K562 treated with DMSO at 1 percent for 48 hours (cell line): ENCODE results near the gene TBC1D3D. TPM values are rescaled to one million over a fixed set of nuclear protein-coding genes. Genes with fewer than 3 reads are reported as not detected.

Experiments used
- total RNA-seq: library from RNA; unstranded; fragments of 300-600 nt; gene quantifications from 2 replicates; pipeline ENCODE4 v1.2.3, GENCODE V29; 2022; ENCODE audit warnings: low replicate concordance; ENCODE audit errors: extremely low read depth

TBC1D3D gene
- total RNA-seq, result not detected in 2 replicates

GRCh38 chr17:38003676-38004075 lies at the start of gene TBC1D3D:
Gene TBC1D3D (plus strand): TSS chr17:38003976. CDS start chr17:38005561, 1,585 bp downstream.

GRCh38 chr17:37988960-37989359 lies 14.8 kb upstream of the TBC1D3D start, which contains the start of gene TBC1D3L:
Gene TBC1D3L (minus strand): TSS chr17:37989060. CDS start chr17:37987520, 1,540 bp downstream.

Other genes with a start within 250 kb of the TBC1D3D start
- gene TBC1D3K, start 79.6 kb upstream of the TBC1D3D start, total RNA-seq, result not detected in 2 replicates
- gene TBC1D3L, start 14.9 kb upstream of the TBC1D3D start, total RNA-seq, result not detected in 2 replicates
- gene TBC1D3C, start 64.7 kb downstream of the TBC1D3D start, total RNA-seq, result not detected in 2 replicates
- gene TBC1D3E, start 124.0 kb downstream of the TBC1D3D start, total RNA-seq, result not detected in 2 replicates
- not detected in 2 replicates for gene TBC1D3, start 188.6 kb downstream of the TBC1D3D start, total RNA-seq